ENCODE results near the gene R3HDM2.

Gene R3HDM2

GRCh38 chr12:57230381-57231155 lies 200.3 kb downstream of the R3HDM2 start:
- no peak for DNase-seq (ENCODE audit: low read depth, low spot score)

- DNase-seq (ENCODE audit: low read depth, low spot score) = peak; percentile 95
These were observed 201.0 kb downstream of the R3HDM2 start, which contains the start of gene SHMT2 for GRCh38 chr12:57229634-57230380. TSS of gene SHMT2 (plus strand) at chr12:57229711. CDS start at chr12:57229779, 68 bp downstream.

GRCh38 chr12:57229046-57229633 lies 201.7 kb downstream of the R3HDM2 start:
- no peak for DNase-seq (ENCODE audit: low read depth, low spot score)

- DNase-seq (ENCODE audit: low read depth, low spot score) = peak; percentile 51
These were observed 203.3 kb downstream of the R3HDM2 start for GRCh38 chr12:57227315-57228115.

GRCh38 chr12:57226588-57227314 lies 204.1 kb downstream of the R3HDM2 start:
- peak; percentile 65 for DNase-seq (ENCODE audit: low read depth, low spot score)

- DNase-seq (ENCODE audit: low read depth, low spot score) = no peak
These were observed 205.1 kb downstream of the R3HDM2 start for GRCh38 chr12:57225680-57226210.

- DNase-seq (ENCODE audit: low read depth, low spot score) = peak; percentile 88
These were observed 205.7 kb downstream of the R3HDM2 start for GRCh38 chr12:57224973-57225679.

GRCh38 chr12:57224278-57224972 lies 206.4 kb downstream of the R3HDM2 start:
- DNase-seq (ENCODE audit: low read depth, low spot score) = no peak

GRCh38 chr12:57223191-57224165 lies 207.4 kb downstream of the R3HDM2 start:
- no peak for DNase-seq (ENCODE audit: low read depth, low spot score)

GRCh38 chr12:57222286-57223190 lies 208.3 kb downstream of the R3HDM2 start:
- DNase-seq (ENCODE audit: low read depth, low spot score) = no peak

- DNase-seq (ENCODE audit: low read depth, low spot score) = no peak
These were observed 209.5 kb downstream of the R3HDM2 start for GRCh38 chr12:57221169-57221917.

- no peak for DNase-seq (ENCODE audit: low read depth, low spot score)
These were observed 210.1 kb downstream of the R3HDM2 start for GRCh38 chr12:57220770-57221168.

- DNase-seq (ENCODE audit: low read depth, low spot score) = no peak
These were observed 210.7 kb downstream of the R3HDM2 start for GRCh38 chr12:57219993-57220754.

- peak; percentile 51 for DNase-seq (ENCODE audit: low read depth, low spot score)
These were observed 211.4 kb downstream of the R3HDM2 start for GRCh38 chr12:57219205-57219992.

Data from ELF-1 (cell line).